Sigmoid colon (tissue), 4 donors: ENCODE data around the gene GPR75.

ENCODE experiments used
- POLR2A ChIP-seq, 2 donors: fragments of 450-650 bp; IDR thresholded peaks; one replicate each; pipeline ENCODE4 v1.6.1; 2016; ENCODE audit warnings: antibody characterized with exemption in 2 of 2, mild to moderate bottlenecking in 2 of 2, moderate library complexity in 2 of 2
- POLR2AphosphoS5 ChIP-seq, 4 donors: sonication (generic); formaldehyde crosslinking; IDR thresholded peaks; one replicate each; pipeline ENCODE4 v1.6.1; 2017; ENCODE audit warnings: antibody characterized with exemption in 4 of 4
- TF ChIP-seq, protein P1 (sequence below), 4 experiments: fragments of 450-650 bp in 3 of 4; fragments of 200-600 bp in 1 of 4; IDR thresholded peaks; one replicate each; pipeline ENCODE4 v1.5.1; 2016 to 2019; ENCODE audit warnings: antibody characterized with exemption in 4 of 4, mild to moderate bottlenecking in 3 of 4, moderate library complexity in 2 of 4

DNA sequence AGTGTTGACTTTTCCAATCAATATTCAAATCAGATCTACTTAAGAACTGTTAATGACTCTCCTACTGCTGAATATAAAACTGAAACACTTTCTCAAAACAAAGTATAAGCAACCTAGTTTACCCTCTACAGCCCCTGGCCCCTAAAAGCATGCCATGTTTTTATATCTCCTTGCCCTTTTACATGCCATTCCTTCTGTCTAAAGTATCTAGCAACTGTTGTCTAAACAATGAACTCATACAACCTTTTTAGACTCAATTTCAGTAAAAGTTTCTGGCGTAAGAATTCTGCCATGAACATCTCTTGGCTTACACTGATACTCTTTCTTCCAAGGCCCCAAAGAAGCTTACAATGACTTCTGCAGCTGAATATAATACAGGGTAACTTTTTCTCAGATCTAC is 47.8 kb upstream of the GPR75 start:
- TF ChIP-seq, protein P1, sequence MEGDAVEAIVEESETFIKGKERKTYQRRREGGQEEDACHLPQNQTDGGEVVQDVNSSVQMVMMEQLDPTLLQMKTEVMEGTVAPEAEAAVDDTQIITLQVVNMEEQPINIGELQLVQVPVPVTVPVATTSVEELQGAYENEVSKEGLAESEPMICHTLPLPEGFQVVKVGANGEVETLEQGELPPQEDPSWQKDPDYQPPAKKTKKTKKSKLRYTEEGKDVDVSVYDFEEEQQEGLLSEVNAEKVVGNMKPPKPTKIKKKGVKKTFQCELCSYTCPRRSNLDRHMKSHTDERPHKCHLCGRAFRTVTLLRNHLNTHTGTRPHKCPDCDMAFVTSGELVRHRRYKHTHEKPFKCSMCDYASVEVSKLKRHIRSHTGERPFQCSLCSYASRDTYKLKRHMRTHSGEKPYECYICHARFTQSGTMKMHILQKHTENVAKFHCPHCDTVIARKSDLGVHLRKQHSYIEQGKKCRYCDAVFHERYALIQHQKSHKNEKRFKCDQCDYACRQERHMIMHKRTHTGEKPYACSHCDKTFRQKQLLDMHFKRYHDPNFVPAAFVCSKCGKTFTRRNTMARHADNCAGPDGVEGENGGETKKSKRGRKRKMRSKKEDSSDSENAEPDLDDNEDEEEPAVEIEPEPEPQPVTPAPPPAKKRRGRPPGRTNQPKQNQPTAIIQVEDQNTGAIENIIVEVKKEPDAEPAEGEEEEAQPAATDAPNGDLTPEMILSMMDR (IDR thresholded peaks at IDR 0.05) = no peak
- TF ChIP-seq POLR2A (IDR thresholded peaks at IDR 0.05) (no peak), POLR2AphosphoS5 (IDR thresholded peaks at IDR 0.05) (no peak)
